B cell (primary cell): ENCODE results near the gene SNTG2. TPM values are rescaled to one million over a fixed set of nuclear protein-coding genes. Genes with fewer than 3 reads are reported as not detected.

Experiments
- ATAC-seq: fragments of 200-7000 bp; cut with Tn5 transposase; one replicate; pipeline ENCODE4 v1.10.0; 2021; ENCODE audit warnings: low read depth, mild to moderate bottlenecking, moderate number of reproducible peaks, moderate library complexity
- CTCF ChIA-PET: fragments of 350-600 bp; sonication (Branson Sonifier 250); formaldehyde crosslinking; loops from one replicate; lab custom pipeline; 2021; ENCODE audit warnings: antibody characterized with exemption, inconsistent platforms; lab: Charles Lee
- POLR2A ChIA-PET: fragments of 350-600 bp; sonication (Branson Sonifier 250); formaldehyde crosslinking; loops from one replicate; lab custom pipeline; 2021; ENCODE audit warnings: antibody characterized with exemption; lab: Charles Lee
- DNase-seq: peaks from one replicate; pipeline ENCODE4 v3.0.0; 2013
- H2AFZ ChIP-seq: 2 replicates; pipeline ENCODE4 v1.6.1; 2012; ENCODE audit warnings: mild to moderate bottlenecking, low read depth, low read length; ENCODE audit not compliant: insufficient read depth, poor library complexity, severe bottlenecking
- H3K27ac ChIP-seq, 2 donors: 1 replicate in 1 of 2; 2 replicates in 1 of 2; pipeline ENCODE4 v1.5.1; 2012 to 2013; ENCODE audit warnings: low read length in 2 of 2, mild to moderate bottlenecking in 2 of 2, moderate library complexity in 1 of 2
- H3K27me3 ChIP-seq, 4 experiments: fragments of 200-600 bp in 1 of 4; sonication (generic) in 1 of 4; replicated peaks in 1 of 4; 1 replicate in 2 of 4; 2 replicates in 2 of 4; pipeline versions ENCODE4 v1.6.1 to v1.7.0; 2013 to 2016; ENCODE audit warnings: low read length in 3 of 4, mild to moderate bottlenecking in 2 of 4, mixed read lengths in 1 of 4, moderate library complexity in 1 of 4; ENCODE audit not compliant: insufficient read depth in 4 of 4, control insufficient read depth in 3 of 4; ENCODE audit errors: control extremely low read depth in 1 of 4
- H3K36me3 ChIP-seq, 2 experiments: replicated peaks in 1 of 2; 1 replicate in 1 of 2; 2 replicates in 1 of 2; pipeline versions ENCODE4 v1.6.1 to v1.7.1; 2013; ENCODE audit warnings: low read length in 1 of 2; ENCODE audit not compliant: insufficient read depth in 2 of 2, control insufficient read depth in 1 of 2; ENCODE audit errors: control extremely low read depth in 1 of 2, extremely low read depth in 1 of 2
- H3K4me1 ChIP-seq, 2 donors: fragments of 200-600 bp in 1 of 2; sonication (generic) in 1 of 2; 1 replicate in 1 of 2; 2 replicates in 1 of 2; pipeline versions ENCODE4 v1.5.1 to v1.6.1; 2013 to 2017; ENCODE audit warnings: low read length in 2 of 2; ENCODE audit not compliant: control insufficient read depth in 2 of 2, insufficient read depth in 2 of 2
- H3K4me2 ChIP-seq: replicated peaks from 2 replicates; pipeline ENCODE3; 2012; ENCODE audit warnings: mild to moderate bottlenecking, low read depth, low read length; ENCODE audit not compliant: poor library complexity, severe bottlenecking
- H3K4me3 ChIP-seq, 5 experiments: fragments of 200-600 bp in 1 of 5; sonication (generic) in 1 of 5; 1 replicate in 3 of 5; 2 replicates in 2 of 5; pipeline versions ENCODE4 v1.5.1 to v1.7.0; 2011 to 2016; ENCODE audit warnings: low read length in 4 of 5, mild to moderate bottlenecking in 4 of 5, low read depth in 2 of 5, control low read depth in 1 of 5, moderate library complexity in 1 of 5; ENCODE audit not compliant: insufficient read depth in 1 of 5; ENCODE audit errors: control extremely low read depth in 1 of 5, extremely low read depth in 1 of 5
- H3K79me2 ChIP-seq: fragments of 200-600 bp; sonication (generic); one replicate; pipeline ENCODE4 v1.6.0; 2016; ENCODE audit warnings: low read length; ENCODE audit not compliant: control insufficient read depth, insufficient read depth
- H3K9ac ChIP-seq: fragments of 200-600 bp; sonication (generic); 2 replicates; pipeline ENCODE4 v1.6.1; 2017; ENCODE audit warnings: mild to moderate bottlenecking, low read length, moderate library complexity
- H3K9me3 ChIP-seq, 3 donors: one replicate each; pipeline versions ENCODE4 v1.6.1 to v1.7.1; 2013; ENCODE audit warnings: low read length in 2 of 3; ENCODE audit not compliant: control insufficient read depth in 2 of 3, insufficient read depth in 1 of 3; ENCODE audit errors: control extremely low read depth in 1 of 3
- H4K20me1 ChIP-seq: 2 replicates; pipeline ENCODE4 v1.6.0; 2012; ENCODE audit warnings: mild to moderate bottlenecking, low read length; ENCODE audit not compliant: insufficient read depth, control insufficient read depth, poor library complexity, severe bottlenecking
- H3K27ac Mint-ChIP-seq: one replicate; pipeline ENCODE4 v1.8.0; 2021; ENCODE audit warnings: mixed read lengths
- H3K27me3 Mint-ChIP-seq: one replicate; pipeline ENCODE4 v1.8.0; 2021; ENCODE audit warnings: mixed read lengths
- H3K4me1 Mint-ChIP-seq: one replicate; pipeline ENCODE4 v1.8.0; 2021; ENCODE audit warnings: mixed read lengths
- H3K4me3 Mint-ChIP-seq: one replicate; pipeline ENCODE4 v1.8.0; 2021; ENCODE audit warnings: mixed read lengths
- H3K9me3 Mint-ChIP-seq: one replicate; pipeline ENCODE4 v1.8.0; 2022; ENCODE audit warnings: mixed read lengths; ENCODE audit not compliant: insufficient read depth
- EZH2 ChIP-seq: IDR thresholded peaks from 2 replicates; pipeline ENCODE4 v1.6.1; 2012; ENCODE audit warnings: borderline replicate concordance, low read depth, mild to moderate bottlenecking, moderate library complexity, low read length; ENCODE audit not compliant: insufficient read depth, poor library complexity, severe bottlenecking
- WGBS: methylation state at CpG from one replicate; pipeline ENCODE4 v1.1.5; 2013; ENCODE audit warnings: missing lambda C conversion rate; ENCODE audit not compliant: insufficient coverage; 5-methylcytosine and 5-hydroxymethylcytosine counted together
- intact Hi-C: fragments of 100-400 bp; cut with micrococcal nuclease; formaldehyde crosslinking; loops from one replicate; pipeline ENCODE4 v1.10.0; 2022
- polyA plus RNA-seq: library from polyadenylated mRNA; depleted of rRNA; stranded (reverse); fragments of >200 nt; gene quantifications from 2 replicates; pipeline ENCODE4 v1.2.3, GENCODE V29; 2012
- total RNA-seq, 2 donors: library from RNA; stranded (reverse); fragments of 120-200 nt in 1 of 2; gene quantifications; 1 replicate in 1 of 2; 2 replicates in 1 of 2; pipeline versions ENCODE4 v1.2.3 to v1.2.4, GENCODE V29; 2013 to 2022
- TF ChIP-seq, protein P1 (sequence below): fragments of 200-600 bp; IDR thresholded peaks from one replicate; pipeline ENCODE4 v1.8.0; 2022; ENCODE audit warnings: antibody characterized with exemption, mild to moderate bottlenecking

SNTG2 gene
- total and polyA plus RNA-seq, 2 donors (not counting 1 experiment from before 2014, with no cell fraction given), result 2.1 to 2.4 TPM

DNA sequence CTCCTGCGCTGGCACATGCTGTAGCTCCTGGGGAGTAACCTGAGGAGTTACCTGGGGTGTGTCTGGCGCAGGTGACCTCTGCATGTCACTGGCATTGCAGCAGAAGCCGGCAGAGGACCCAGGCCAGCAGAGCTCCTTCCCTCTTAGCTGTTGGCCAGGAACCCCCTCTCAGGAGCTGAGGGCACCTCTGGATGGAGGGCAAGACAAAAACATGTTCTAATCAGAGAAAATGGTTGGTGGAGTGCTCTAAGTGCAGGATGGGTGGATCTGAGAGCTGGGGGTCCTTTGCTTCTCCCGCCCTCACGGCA lies 44.9 kb upstream of the SNTG2 start:
- Histone ChIP-seq H3K4me1 (no peaks in the 10 kb centered on the region), H3K4me2 (no peak overlapping the region), H3K9ac (no peak overlapping the region), H3K79me2 (no peaks in the 10 kb centered on the region), H3K9me3 (peaks cover 0 to 25% (median 12%) of the 10 kb centered on the region in 3 donors), H3K4me3 (no peak overlapping the region), H3K27ac (no peak overlapping the region), H3K27me3 (no peaks in the 10 kb centered on the region), H2AFZ (no peak overlapping the region), H4K20me1 (no peaks in the 10 kb centered on the region), H3K36me3 (no peaks in the 10 kb centered on the region)
- Mint-ChIP-seq H3K27ac (no peak overlapping the region), H3K4me3 (no peak overlapping the region), H3K4me1 (no peaks in the 10 kb centered on the region), H3K27me3 (peaks cover 11% of the 10 kb centered on the region), H3K9me3 (peaks cover 3% of the 10 kb centered on the region)
- no peak for ATAC-seq
- POLR2A ChIA-PET, result no interaction called here
- intact Hi-C loops, result no loop called here
- TF ChIP-seq EZH2, result no peak
- TF ChIP-seq, protein P1, sequence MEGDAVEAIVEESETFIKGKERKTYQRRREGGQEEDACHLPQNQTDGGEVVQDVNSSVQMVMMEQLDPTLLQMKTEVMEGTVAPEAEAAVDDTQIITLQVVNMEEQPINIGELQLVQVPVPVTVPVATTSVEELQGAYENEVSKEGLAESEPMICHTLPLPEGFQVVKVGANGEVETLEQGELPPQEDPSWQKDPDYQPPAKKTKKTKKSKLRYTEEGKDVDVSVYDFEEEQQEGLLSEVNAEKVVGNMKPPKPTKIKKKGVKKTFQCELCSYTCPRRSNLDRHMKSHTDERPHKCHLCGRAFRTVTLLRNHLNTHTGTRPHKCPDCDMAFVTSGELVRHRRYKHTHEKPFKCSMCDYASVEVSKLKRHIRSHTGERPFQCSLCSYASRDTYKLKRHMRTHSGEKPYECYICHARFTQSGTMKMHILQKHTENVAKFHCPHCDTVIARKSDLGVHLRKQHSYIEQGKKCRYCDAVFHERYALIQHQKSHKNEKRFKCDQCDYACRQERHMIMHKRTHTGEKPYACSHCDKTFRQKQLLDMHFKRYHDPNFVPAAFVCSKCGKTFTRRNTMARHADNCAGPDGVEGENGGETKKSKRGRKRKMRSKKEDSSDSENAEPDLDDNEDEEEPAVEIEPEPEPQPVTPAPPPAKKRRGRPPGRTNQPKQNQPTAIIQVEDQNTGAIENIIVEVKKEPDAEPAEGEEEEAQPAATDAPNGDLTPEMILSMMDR, result no peak
- CTCF ChIA-PET, result no interaction called here
- no peak for DNase-seq
- 89% methylated on average over 5 of the region's 5 CpGs for WGBS

DNA sequence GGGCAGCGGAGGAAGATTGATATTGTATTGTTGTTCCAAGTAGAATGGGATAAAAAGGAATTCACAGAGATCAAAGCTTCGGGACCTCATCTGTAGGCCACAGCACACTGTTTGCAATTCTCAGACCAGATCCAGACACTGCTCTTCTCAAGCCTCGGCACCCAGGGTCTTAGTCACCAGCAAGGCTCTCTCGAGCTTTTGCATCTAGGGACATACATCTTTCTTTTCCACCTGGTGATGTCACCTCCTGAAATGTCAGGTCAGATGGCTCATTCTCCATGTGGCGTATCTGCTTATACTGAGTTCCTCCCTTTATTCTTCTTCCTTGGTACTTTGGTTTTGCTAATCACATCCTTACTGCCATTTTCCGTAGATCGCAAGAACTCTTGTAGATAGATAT lies 42.9 kb upstream of the SNTG2 start:
- Histone ChIP-seq H4K20me1 (no peaks in the 10 kb centered on the region), H3K4me3 (no peak overlapping the region), H3K4me1 (no peaks in the 10 kb centered on the region), H3K4me2 (no peak overlapping the region), H3K27me3 (no peaks in the 10 kb centered on the region), H3K9ac (no peak overlapping the region), H2AFZ (no peak overlapping the region), H3K27ac (no peak overlapping the region), H3K79me2 (no peaks in the 10 kb centered on the region), H3K36me3 (no peaks in the 10 kb centered on the region), H3K9me3 (peaks cover 0 to 34% (median 12%) of the 10 kb centered on the region in 3 donors)
- POLR2A ChIA-PET, result no interaction called here
- 82% methylated on average over 6 of the region's 7 CpGs for WGBS
- Mint-ChIP-seq H3K4me3 (no peak overlapping the region), H3K9me3 (peaks cover 3% of the 10 kb centered on the region), H3K4me1 (no peaks in the 10 kb centered on the region), H3K27me3 (peaks cover 11% of the 10 kb centered on the region), H3K27ac (no peak overlapping the region)
- no peak for ATAC-seq
- CTCF ChIA-PET, result no interaction called here
- TF ChIP-seq, protein P1, result no peak
- TF ChIP-seq EZH2, result no peak
- DNase-seq, result no peak
- intact Hi-C loops, result no loop called here
